Neural crest cell (in vitro differentiated cells): ENCODE data around the gene TMEM171. TPM values are rescaled to one million over a fixed set of nuclear protein-coding genes. Genes with fewer than 3 reads are reported as not detected.
A peak's percentile ranks its signal among the peaks of the same experiment; 100 is the strongest.

Experiments
- DNase-seq: peaks from one replicate; pipeline ENCODE4 v3.0.0; 2021; ENCODE audit warnings: low read depth, mixed read lengths, low spot score
- H3K27ac Mint-ChIP-seq: one replicate; pipeline ENCODE4 v1.8.0; 2021; ENCODE audit warnings: mild to moderate bottlenecking, mixed read lengths; ENCODE audit not compliant: unreplicated experiment
- H3K27me3 Mint-ChIP-seq: 2 replicates; pipeline ENCODE4 v1.8.0; 2021; ENCODE audit warnings: low read depth, mild to moderate bottlenecking, mixed read lengths
- H3K36me3 Mint-ChIP-seq: 2 replicates; pipeline ENCODE4 v1.8.0; 2021; ENCODE audit warnings: low read depth, mild to moderate bottlenecking, mixed read lengths
- H3K4me1 Mint-ChIP-seq: 2 replicates; pipeline ENCODE4 v1.8.0; 2021; ENCODE audit warnings: mixed read lengths
- H3K4me3 Mint-ChIP-seq: one replicate; pipeline ENCODE4 v1.8.0; 2021; ENCODE audit warnings: mild to moderate bottlenecking, mixed read lengths
- H3K9me3 Mint-ChIP-seq: 2 replicates; pipeline ENCODE4 v1.8.0; 2021; ENCODE audit warnings: mixed read lengths
- CTCF ChIP-seq: fragments of 200-600 bp; sonication (generic); conservative IDR thresholded peaks from 2 replicates; pipeline ENCODE4 v1.5.0; 2021; ENCODE audit warnings: antibody characterized with exemption, mild to moderate bottlenecking
- total RNA-seq: library from RNA; stranded (reverse); gene quantifications from 2 replicates; pipeline ENCODE4 v1.2.1, GENCODE V29; 2021

Gene TMEM171
- total RNA-seq, 1 donor from 2014 or later, result not detected

- no peak overlapping the region for H3K4me3 Mint-ChIP-seq
- no peak overlapping the region for H3K27ac Mint-ChIP-seq
- H3K4me1 Mint-ChIP-seq, result no peaks in the 10 kb centered on the region
- H3K36me3 Mint-ChIP-seq, result peaks cover 3% of the 10 kb centered on the region
- TF ChIP-seq CTCF, result no peak
- H3K27me3 Mint-ChIP-seq, result peaks cover 73% of the 10 kb centered on the region
- peaks cover 3% of the 10 kb centered on the region for H3K9me3 Mint-ChIP-seq
- no peak for DNase-seq
Measured at GRCh38 chr5:73114044-73114688, 6.2 kb upstream of the TMEM171 start.

GRCh38 chr5:73115399-73116051 lies 4.8 kb upstream of the TMEM171 start:
- Mint-ChIP-seq H3K27me3 (peaks cover 72% of the 10 kb centered on the region), H3K9me3 (no peaks in the 10 kb centered on the region), H3K36me3 (no peaks in the 10 kb centered on the region), H3K27ac (no peak overlapping the region), H3K4me3 (no peak overlapping the region), H3K4me1 (no peaks in the 10 kb centered on the region)
- no peak for TF ChIP-seq CTCF
- no peak for DNase-seq

- H3K4me1 Mint-ChIP-seq, result peaks cover 5% of the 10 kb centered on the region
- H3K27ac Mint-ChIP-seq, result no peak overlapping the region
- TF ChIP-seq CTCF, result no peak
- H3K27me3 Mint-ChIP-seq, result peaks cover 81% of the 10 kb centered on the region
- DNase-seq, result no peak
- no peaks in the 10 kb centered on the region for H3K9me3 Mint-ChIP-seq
- no peak overlapping the region for H3K4me3 Mint-ChIP-seq
- no peaks in the 10 kb centered on the region for H3K36me3 Mint-ChIP-seq
Measured at GRCh38 chr5:73116506-73116905, 3.9 kb upstream of the TMEM171 start.

GRCh38 chr5:73117088-73117740 lies 3.2 kb upstream of the TMEM171 start:
- Mint-ChIP-seq H3K4me3 (no peak overlapping the region), H3K27ac (no peak overlapping the region), H3K4me1 (peaks cover 5% of the 10 kb centered on the region), H3K36me3 (no peaks in the 10 kb centered on the region), H3K27me3 (peaks cover 84% of the 10 kb centered on the region), H3K9me3 (no peaks in the 10 kb centered on the region)
- no peak for DNase-seq
- TF ChIP-seq CTCF, result no peak

- DNase-seq, result no peak
- H3K36me3 Mint-ChIP-seq, result no peaks in the 10 kb centered on the region
- peak overlapping the region; percentile 4 for H3K4me3 Mint-ChIP-seq
- H3K27ac Mint-ChIP-seq, result no peak overlapping the region
- TF ChIP-seq CTCF, result no peak
- no peaks in the 10 kb centered on the region for H3K9me3 Mint-ChIP-seq
- peaks cover 87% of the 10 kb centered on the region for H3K27me3 Mint-ChIP-seq
- peaks cover 5% of the 10 kb centered on the region for H3K4me1 Mint-ChIP-seq
Measured at GRCh38 chr5:73118391-73118973, 1.9 kb upstream of the TMEM171 start.
